HL-60 (cell line): Measurements from ENCODE around the gene PTPRM.

ENCODE experiments used
- DNase-seq, 2 experiments: peaks; one replicate each; pipeline ENCODE4 v3.0.0-alpha.2; 2010 to 2020; ENCODE audit warnings: low read depth in 1 of 2, low spot score in 1 of 2
- H3K27ac ChIP-seq: fragments of 250-450 bp; sonication (Bioruptor Pico); replicated peaks from 2 replicates; pipeline ENCODE4 v1.5.1; 2020; ENCODE audit warnings: mild to moderate bottlenecking, moderate library complexity
- H3K27me3 ChIP-seq: fragments of 250-450 bp; sonication (Bioruptor Pico); 2 replicates; pipeline ENCODE4 v1.5.1; 2021; ENCODE audit warnings: mild to moderate bottlenecking, moderate library complexity; ENCODE audit not compliant: insufficient read depth, poor library complexity, severe bottlenecking
- H3K4me3 ChIP-seq: replicated peaks from 2 replicates; pipeline ENCODE4 v1.5.1; 2011; ENCODE audit warnings: mild to moderate bottlenecking, control low read depth, low read length; ENCODE audit not compliant: insufficient read depth
- GABPA ChIP-seq: IDR thresholded peaks from 2 replicates; pipeline ENCODE4 v1.6.1; 2012; ENCODE audit warnings: low read depth
- POLR2AphosphoS5 ChIP-seq: IDR thresholded peaks from 2 replicates; pipeline ENCODE4 v1.6.1; 2012; ENCODE audit warnings: low read depth
- SPI1 ChIP-seq: IDR thresholded peaks from 2 replicates; pipeline ENCODE4 v1.6.1; 2012; ENCODE audit warnings: low read depth, mild to moderate bottlenecking, borderline replicate concordance
- TF ChIP-seq, protein P1 (sequence below): IDR thresholded peaks from one replicate; pipeline ENCODE4 v1.5.1; 2011; ENCODE audit warnings: low read length, control low read depth, inconsistent platforms; ENCODE audit not compliant: insufficient read depth
- TF ChIP-seq, protein P2 (sequence below): IDR thresholded peaks from 2 replicates; pipeline ENCODE4 v1.6.1; 2012; ENCODE audit warnings: low read depth; ENCODE audit not compliant: insufficient replicate concordance

Gene PTPRM

DNA sequence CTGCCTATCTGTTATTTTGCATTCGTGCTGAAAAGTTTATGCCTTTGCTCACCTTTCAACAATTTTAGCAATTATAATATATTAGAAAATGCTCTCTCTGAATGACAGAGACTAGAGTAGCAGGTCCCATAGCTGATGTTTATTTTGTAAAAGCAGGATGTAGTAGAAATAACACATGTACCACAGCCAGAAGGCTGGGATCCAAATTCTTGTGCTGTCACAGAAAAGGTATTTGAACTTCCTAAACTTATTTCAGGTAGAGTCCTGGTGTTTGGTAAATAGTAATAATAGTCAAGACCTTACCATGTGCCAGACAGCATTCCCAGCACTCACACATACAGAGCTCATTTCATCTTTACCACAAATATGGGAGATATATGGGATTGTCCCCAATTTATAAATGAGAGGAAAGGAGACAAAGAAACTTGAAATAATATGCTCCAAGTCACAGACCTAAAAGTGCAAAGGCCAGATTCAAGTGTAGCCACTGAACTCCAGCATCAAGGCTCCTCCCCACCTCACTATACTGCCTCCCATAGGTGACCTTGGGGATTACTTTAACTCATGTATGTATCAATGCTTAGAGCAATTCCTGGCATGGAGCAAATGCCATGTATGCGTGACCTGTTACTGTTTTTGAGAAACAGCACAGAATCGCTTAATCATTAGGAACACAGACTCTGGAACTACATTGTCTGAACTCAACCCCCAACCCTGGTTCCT lies 757.4 kb downstream of the PTPRM start:
- Histone ChIP-seq H3K27ac (no peak overlapping the region), H3K27me3 (no peaks in the 10 kb centered on the region), H3K4me3 (no peak overlapping the region)
- no peak for DNase-seq
- TF ChIP-seq, protein P1, sequence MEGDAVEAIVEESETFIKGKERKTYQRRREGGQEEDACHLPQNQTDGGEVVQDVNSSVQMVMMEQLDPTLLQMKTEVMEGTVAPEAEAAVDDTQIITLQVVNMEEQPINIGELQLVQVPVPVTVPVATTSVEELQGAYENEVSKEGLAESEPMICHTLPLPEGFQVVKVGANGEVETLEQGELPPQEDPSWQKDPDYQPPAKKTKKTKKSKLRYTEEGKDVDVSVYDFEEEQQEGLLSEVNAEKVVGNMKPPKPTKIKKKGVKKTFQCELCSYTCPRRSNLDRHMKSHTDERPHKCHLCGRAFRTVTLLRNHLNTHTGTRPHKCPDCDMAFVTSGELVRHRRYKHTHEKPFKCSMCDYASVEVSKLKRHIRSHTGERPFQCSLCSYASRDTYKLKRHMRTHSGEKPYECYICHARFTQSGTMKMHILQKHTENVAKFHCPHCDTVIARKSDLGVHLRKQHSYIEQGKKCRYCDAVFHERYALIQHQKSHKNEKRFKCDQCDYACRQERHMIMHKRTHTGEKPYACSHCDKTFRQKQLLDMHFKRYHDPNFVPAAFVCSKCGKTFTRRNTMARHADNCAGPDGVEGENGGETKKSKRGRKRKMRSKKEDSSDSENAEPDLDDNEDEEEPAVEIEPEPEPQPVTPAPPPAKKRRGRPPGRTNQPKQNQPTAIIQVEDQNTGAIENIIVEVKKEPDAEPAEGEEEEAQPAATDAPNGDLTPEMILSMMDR = no peak
- TF ChIP-seq SPI1 (no peak), POLR2AphosphoS5 (no peak), GABPA (no peak)
- TF ChIP-seq, protein P2, sequence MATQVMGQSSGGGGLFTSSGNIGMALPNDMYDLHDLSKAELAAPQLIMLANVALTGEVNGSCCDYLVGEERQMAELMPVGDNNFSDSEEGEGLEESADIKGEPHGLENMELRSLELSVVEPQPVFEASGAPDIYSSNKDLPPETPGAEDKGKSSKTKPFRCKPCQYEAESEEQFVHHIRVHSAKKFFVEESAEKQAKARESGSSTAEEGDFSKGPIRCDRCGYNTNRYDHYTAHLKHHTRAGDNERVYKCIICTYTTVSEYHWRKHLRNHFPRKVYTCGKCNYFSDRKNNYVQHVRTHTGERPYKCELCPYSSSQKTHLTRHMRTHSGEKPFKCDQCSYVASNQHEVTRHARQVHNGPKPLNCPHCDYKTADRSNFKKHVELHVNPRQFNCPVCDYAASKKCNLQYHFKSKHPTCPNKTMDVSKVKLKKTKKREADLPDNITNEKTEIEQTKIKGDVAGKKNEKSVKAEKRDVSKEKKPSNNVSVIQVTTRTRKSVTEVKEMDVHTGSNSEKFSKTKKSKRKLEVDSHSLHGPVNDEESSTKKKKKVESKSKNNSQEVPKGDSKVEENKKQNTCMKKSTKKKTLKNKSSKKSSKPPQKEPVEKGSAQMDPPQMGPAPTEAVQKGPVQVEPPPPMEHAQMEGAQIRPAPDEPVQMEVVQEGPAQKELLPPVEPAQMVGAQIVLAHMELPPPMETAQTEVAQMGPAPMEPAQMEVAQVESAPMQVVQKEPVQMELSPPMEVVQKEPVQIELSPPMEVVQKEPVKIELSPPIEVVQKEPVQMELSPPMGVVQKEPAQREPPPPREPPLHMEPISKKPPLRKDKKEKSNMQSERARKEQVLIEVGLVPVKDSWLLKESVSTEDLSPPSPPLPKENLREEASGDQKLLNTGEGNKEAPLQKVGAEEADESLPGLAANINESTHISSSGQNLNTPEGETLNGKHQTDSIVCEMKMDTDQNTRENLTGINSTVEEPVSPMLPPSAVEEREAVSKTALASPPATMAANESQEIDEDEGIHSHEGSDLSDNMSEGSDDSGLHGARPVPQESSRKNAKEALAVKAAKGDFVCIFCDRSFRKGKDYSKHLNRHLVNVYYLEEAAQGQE = no peak

DNA sequence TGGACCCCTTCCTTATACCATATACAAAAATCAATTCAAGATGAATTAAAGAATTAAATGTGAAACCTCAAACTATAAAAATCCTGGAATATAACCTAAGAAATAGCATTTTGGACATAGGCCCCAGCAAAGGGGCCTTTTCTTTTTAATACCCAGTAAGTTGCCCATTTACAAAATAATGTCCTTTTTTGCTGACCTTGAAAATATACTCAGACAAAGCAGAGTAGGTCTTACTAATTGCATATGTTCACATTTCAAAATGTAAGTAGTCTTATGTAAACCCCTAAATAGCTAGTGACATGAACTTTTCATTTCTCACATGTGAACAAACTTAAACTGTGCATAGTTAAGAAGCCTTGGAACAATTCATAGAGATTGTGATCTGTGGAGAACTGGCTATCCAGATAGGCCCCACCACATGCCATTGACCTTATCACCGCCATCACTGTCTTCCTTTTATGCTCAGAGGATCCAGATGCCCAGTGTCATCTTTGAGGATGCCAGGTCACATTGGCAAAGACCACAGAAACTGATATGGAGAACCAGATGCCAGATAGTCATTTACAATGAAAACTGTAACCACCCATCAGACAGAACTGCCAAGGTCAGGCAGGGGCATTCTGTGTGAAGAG lies 759.8 kb downstream of the PTPRM start:
- Histone ChIP-seq H3K27ac (no peak overlapping the region), H3K4me3 (no peak overlapping the region), H3K27me3 (no peaks in the 10 kb centered on the region)
- DNase-seq = no peak
- no peak for TF ChIP-seq GABPA
- TF ChIP-seq, protein P1 = no peak

DNA sequence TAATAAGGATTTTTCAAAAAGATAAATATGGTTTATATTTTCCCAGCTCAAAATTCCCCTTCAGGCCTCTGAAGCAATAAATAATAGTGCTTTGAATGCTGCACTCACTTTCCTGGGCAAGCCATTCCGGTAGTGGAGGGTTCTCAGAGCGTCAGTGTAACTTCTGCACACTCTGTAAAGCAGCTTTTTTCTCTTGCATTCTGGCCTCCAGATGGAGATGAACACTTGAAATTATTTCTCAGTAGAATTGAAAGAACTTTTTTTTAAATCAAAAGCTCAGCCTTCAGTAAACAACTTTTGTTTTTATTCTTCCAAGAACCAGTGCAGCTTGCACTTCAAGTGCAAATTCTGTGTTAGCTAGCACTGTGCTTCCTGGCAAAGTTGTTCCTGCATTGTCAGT lies 761.0 kb downstream of the PTPRM start:
- Histone ChIP-seq H3K27ac (no peak overlapping the region), H3K4me3 (no peak overlapping the region), H3K27me3 (no peaks in the 10 kb centered on the region)
- no peak for TF ChIP-seq GABPA
- TF ChIP-seq POLR2AphosphoS5 = no peak
- DNase-seq = no peak

DNA sequence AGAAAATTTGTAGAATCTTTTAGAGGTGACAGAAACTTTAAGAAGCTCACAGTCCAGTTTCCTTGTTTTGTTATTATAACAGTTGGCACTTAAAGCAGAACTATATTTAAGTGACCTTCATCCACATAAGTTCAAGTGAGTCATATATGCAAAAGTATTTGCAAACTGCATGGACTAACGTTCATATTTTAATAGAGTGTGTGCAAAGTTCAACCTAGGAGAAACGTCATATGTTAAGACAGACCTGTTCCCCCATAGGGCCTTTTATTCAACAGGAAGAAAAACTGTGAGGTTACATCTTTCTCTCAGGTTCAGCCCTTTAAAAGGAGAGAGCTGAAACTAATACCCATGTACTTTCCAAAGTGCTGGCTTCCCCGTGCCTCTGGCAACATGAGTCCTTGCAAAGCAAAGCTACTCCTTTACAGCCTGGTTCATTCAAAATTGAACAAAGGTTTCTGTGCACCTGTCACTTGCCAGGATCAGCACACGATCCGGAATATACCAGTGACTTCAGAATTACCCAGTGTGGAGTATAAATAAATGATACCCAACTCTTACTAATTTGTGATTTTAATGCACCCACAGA lies 762.2 kb downstream of the PTPRM start:
- no peak overlapping the region for H3K4me3 ChIP-seq
- no peak overlapping the region for H3K27ac ChIP-seq
- no peak for DNase-seq
- no peak for TF ChIP-seq GABPA
- TF ChIP-seq, protein P2 = no peak
- TF ChIP-seq SPI1 = no peak
- TF ChIP-seq, protein P1 = no peak
- no peak for TF ChIP-seq POLR2AphosphoS5
- no peaks in the 10 kb centered on the region for H3K27me3 ChIP-seq
